ENCODE results near the gene GUCA1C.
A peak's percentile ranks its signal among the peaks of the same experiment; 100 is the strongest.

Gene GUCA1C

GRCh38 chr3:108883373-108883772 lies 70.3 kb downstream of the GUCA1C start:
- no peaks in the 10 kb centered on the region for H3K27me3 Mint-ChIP-seq (ENCODE audit: low read depth)

DNA sequence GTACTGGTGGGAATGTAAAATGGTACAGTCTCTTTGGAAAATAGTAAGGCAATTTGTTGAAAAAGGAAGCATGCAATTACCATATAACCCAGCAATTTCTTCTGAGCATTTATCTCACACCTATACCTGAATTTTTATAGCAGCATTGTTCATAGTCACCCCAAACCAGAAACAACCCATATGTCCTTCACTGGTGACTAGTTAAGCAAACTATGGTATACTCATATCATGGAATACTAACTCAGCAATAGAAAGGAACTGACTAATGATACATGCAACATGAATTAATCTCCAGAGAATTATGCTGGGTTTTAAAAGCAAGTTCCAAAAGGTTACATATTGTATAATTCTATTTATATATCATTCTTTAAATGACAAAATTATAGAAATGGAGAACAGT lies 70.9 kb downstream of the GUCA1C start:
- H3K27me3 Mint-ChIP-seq (ENCODE audit: low read depth): no peaks in the 10 kb centered on the region
- H3K36me3 Mint-ChIP-seq (ENCODE audit: low read depth): peaks cover 10% of the 10 kb centered on the region
- no peaks in the 10 kb centered on the region for H3K9me3 Mint-ChIP-seq
- no peak overlapping the region for H3K27ac Mint-ChIP-seq
- H3K4me3 Mint-ChIP-seq: no peak overlapping the region
- H3K4me1 Mint-ChIP-seq (ENCODE audit: low read depth): peaks cover 8% of the 10 kb centered on the region

More at GRCh38 chr3:108883373-108883772, 70.3 kb downstream of the GUCA1C start:
- Mint-ChIP-seq H3K4me1 (ENCODE audit: low read depth) (peaks cover 8% of the 10 kb centered on the region), H3K9me3 (no peaks in the 10 kb centered on the region), H3K27ac (no peak overlapping the region), H3K36me3 (ENCODE audit: low read depth) (peaks cover 9% of the 10 kb centered on the region), H3K4me3 (no peak overlapping the region)

DNA sequence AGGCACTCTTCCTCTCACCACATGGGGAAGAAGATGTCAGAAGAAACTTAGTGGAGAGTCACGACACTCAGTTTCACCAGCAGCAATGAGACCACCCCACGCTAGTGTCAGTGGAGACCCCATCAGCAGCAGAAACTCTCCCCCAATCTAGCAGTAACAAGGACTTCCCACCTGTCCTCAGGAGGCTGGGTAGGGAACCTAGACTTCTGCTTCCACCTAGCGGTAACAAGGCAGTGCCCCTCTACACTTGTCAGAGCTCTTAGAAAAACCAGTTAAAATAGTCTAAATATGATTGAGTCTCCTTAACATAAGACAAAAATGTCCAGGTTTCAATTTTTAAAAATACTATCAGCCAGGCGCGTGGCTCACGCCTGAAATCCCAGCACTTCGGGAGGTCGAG lies 73.8 kb downstream of the GUCA1C start:
- no peaks in the 10 kb centered on the region for H3K9me3 Mint-ChIP-seq
- peaks cover 8% of the 10 kb centered on the region for H3K4me1 Mint-ChIP-seq (ENCODE audit: low read depth)
- no peak overlapping the region for H3K27ac Mint-ChIP-seq
- H3K27me3 Mint-ChIP-seq (ENCODE audit: low read depth): no peaks in the 10 kb centered on the region
- no peak overlapping the region for H3K4me3 Mint-ChIP-seq
- peaks cover 14% of the 10 kb centered on the region for H3K36me3 Mint-ChIP-seq (ENCODE audit: low read depth)

- H3K4me1 Mint-ChIP-seq (ENCODE audit: low read depth): peaks cover 5% of the 10 kb centered on the region
- H3K36me3 Mint-ChIP-seq (ENCODE audit: low read depth): peaks cover 22% of the 10 kb centered on the region
- H3K27me3 Mint-ChIP-seq (ENCODE audit: low read depth): no peaks in the 10 kb centered on the region
- H3K4me3 Mint-ChIP-seq: no peak overlapping the region
- H3K9me3 Mint-ChIP-seq: no peaks in the 10 kb centered on the region
- H3K27ac Mint-ChIP-seq: no peak overlapping the region
Observed at GRCh38 chr3:108877901-108878300, 75.8 kb downstream of the GUCA1C start.

GRCh38 chr3:108863799-108864135 lies 89.9 kb downstream of the GUCA1C start:
- Mint-ChIP-seq H3K9me3 (no peaks in the 10 kb centered on the region), H3K36me3 (ENCODE audit: low read depth) (peaks cover 61% of the 10 kb centered on the region), H3K27me3 (ENCODE audit: low read depth) (no peaks in the 10 kb centered on the region), H3K4me3 (no peak overlapping the region), H3K4me1 (ENCODE audit: low read depth) (peaks cover 45% of the 10 kb centered on the region), H3K27ac (peak overlapping the region; percentile 92)

DNA sequence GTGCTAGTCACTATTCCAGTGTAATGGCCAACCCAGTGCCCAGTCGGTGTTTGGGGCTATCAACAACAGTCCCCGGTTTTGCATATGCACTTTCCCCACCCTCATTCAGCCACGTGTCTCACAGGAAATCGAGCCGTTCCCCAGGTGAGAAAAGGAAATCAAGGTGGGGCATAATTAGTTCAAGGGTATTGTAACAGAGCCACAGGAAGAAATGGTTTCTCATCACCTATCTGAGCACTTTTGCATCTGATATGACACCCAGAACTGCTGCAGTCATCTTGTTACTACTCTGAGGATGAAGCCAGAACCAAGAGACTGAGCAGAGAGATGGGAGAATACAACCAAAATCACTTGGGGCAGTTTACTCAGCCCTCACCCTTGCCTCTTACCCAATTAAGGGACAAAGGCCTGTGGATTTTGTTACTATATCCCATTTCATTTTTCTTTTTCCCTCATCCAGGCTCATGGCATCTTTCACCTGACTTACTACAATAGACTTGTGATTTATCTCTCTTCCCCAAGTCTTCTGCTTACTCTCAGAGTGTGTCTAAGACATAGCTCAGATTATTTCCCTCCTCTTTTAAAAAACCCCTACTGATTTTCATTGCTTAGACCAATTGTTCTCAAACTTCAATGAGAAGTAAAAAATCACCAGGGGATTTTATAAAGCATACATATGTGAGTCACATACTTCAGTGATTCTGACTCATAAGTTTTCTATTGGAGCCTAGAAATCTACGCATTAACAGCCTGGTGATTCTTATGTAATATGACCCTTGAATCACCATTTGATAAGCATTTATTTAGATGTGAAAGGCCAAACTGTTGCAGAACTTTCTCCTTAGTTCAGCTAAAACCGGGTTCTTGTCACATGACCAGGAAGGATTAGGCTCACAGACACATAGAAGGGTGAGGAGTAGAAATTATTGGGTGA lies 90.5 kb downstream of the GUCA1C start:
- peaks cover 67% of the 10 kb centered on the region for H3K36me3 Mint-ChIP-seq (ENCODE audit: low read depth)
- H3K27ac Mint-ChIP-seq: peak overlapping the region; percentile 92
- H3K4me3 Mint-ChIP-seq: peak overlapping the region; percentile 63
- H3K9me3 Mint-ChIP-seq: no peaks in the 10 kb centered on the region
- H3K27me3 Mint-ChIP-seq (ENCODE audit: low read depth): no peaks in the 10 kb centered on the region
- peaks cover 50% of the 10 kb centered on the region for H3K4me1 Mint-ChIP-seq (ENCODE audit: low read depth)

DNA sequence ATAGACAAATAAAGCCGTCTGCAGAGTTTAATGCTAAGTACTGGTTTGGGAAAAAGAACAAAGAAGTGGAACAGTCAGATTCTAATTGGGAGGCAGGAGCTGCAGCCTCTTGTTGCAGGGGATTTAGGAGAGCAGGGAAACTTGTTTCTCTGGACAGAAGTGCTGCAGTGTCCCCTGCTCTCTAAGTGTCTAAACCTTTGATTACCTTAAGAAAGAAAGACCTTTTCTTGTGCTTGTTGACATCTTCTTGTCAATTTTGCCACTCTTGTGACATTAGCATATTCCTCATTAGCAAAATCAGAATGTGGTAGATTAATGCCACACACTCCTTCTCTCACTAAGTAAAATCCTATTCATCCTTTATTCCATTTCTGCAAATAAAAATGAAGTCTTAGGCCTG lies 92.3 kb downstream of the GUCA1C start:
- H3K9me3 Mint-ChIP-seq: no peaks in the 10 kb centered on the region
- H3K27ac Mint-ChIP-seq: peak overlapping the region; percentile 80
- H3K4me1 Mint-ChIP-seq (ENCODE audit: low read depth): peaks cover 56% of the 10 kb centered on the region
- no peaks in the 10 kb centered on the region for H3K27me3 Mint-ChIP-seq (ENCODE audit: low read depth)
- H3K36me3 Mint-ChIP-seq (ENCODE audit: low read depth): peaks cover 75% of the 10 kb centered on the region
- no peak overlapping the region for H3K4me3 Mint-ChIP-seq
